Mesendoderm (in vitro differentiated cells): ENCODE measurements around the gene GBA2.

Experiments
- DNase-seq: peaks from one replicate; pipeline ENCODE4 v3.0.0; 2013
- H2AK5ac ChIP-seq: 2 replicates; pipeline ENCODE4 v1.6.1; 2013; ENCODE audit warnings: low read length, inconsistent platforms
- H2BK120ac ChIP-seq: 2 replicates; pipeline ENCODE4 v1.6.1; 2013; ENCODE audit warnings: low read depth, mild to moderate bottlenecking, low read length, moderate library complexity, mixed read lengths
- H2BK15ac ChIP-seq: replicated peaks from 2 replicates; pipeline ENCODE4 v1.6.1; 2013; ENCODE audit warnings: low read depth, mild to moderate bottlenecking, moderate library complexity
- H2BK5ac ChIP-seq: 2 replicates; pipeline ENCODE4 v1.6.1; 2013; ENCODE audit warnings: low read length, inconsistent platforms
- H3K18ac ChIP-seq: 2 replicates; pipeline ENCODE4 v1.6.1; 2013; ENCODE audit warnings: mild to moderate bottlenecking, low read length, mixed read lengths
- H3K23ac ChIP-seq: one replicate; pipeline ENCODE4 v1.6.1; 2013; ENCODE audit warnings: low read length
- H3K27ac ChIP-seq: 2 replicates; pipeline ENCODE4 v1.5.1; 2013; ENCODE audit warnings: low read depth, mild to moderate bottlenecking, inconsistent platforms, low read length, moderate library complexity
- H3K27me3 ChIP-seq: 2 replicates; pipeline ENCODE4 v1.6.1; 2013; ENCODE audit warnings: low read length, control low read depth, mild to moderate bottlenecking, inconsistent platforms; ENCODE audit not compliant: insufficient read depth, poor library complexity
- H3K36me3 ChIP-seq: 2 replicates; pipeline ENCODE4 v1.6.1; 2013; ENCODE audit warnings: low read length, inconsistent platforms; ENCODE audit not compliant: control insufficient read depth, insufficient read depth
- H3K4ac ChIP-seq: one replicate; pipeline ENCODE4 v1.6.1; 2013; ENCODE audit warnings: low read depth, mild to moderate bottlenecking, low read length, moderate library complexity
- H3K4me1 ChIP-seq: 2 replicates; pipeline ENCODE4 v1.6.1; 2013; ENCODE audit warnings: low read depth, low read length, inconsistent platforms; ENCODE audit not compliant: control insufficient read depth
- H3K4me2 ChIP-seq: 2 replicates; pipeline ENCODE4 v1.6.1; 2013; ENCODE audit warnings: low read length
- H3K4me3 ChIP-seq: 2 replicates; pipeline ENCODE4 v1.5.1; 2013; ENCODE audit warnings: mild to moderate bottlenecking, low read length
- H3K56ac ChIP-seq: one replicate; pipeline ENCODE4 v1.6.1; 2013; ENCODE audit warnings: low read length
- H3K79me1 ChIP-seq: 2 replicates; pipeline ENCODE4 v1.6.1; 2013; ENCODE audit warnings: low read length, inconsistent platforms
- H3K79me2 ChIP-seq: 2 replicates; pipeline ENCODE4 v1.6.1; 2013; ENCODE audit warnings: mild to moderate bottlenecking, low read length; ENCODE audit not compliant: control insufficient read depth, insufficient read depth
- H3K9ac ChIP-seq: 2 replicates; pipeline ENCODE4 v1.6.1; 2013; ENCODE audit warnings: low read length, inconsistent platforms
- H4K5ac ChIP-seq: one replicate; pipeline ENCODE4 v1.6.1; 2013; ENCODE audit warnings: low read length
- H4K8ac ChIP-seq: one replicate; pipeline ENCODE4 v1.6.1; 2013; ENCODE audit warnings: low read depth, mild to moderate bottlenecking, control low read depth, low read length, moderate library complexity
- WGBS: extraction: QIAGEN DNeasy Blood & Tissue Kit; methylation state at CpG from one replicate; pipeline ENCODE4 v1.1.7; 2013; ENCODE audit warnings: low lambda C conversion rate, missing lambda C conversion rate; ENCODE audit not compliant: insufficient coverage; ENCODE audit errors: extremely low coverage; 5-methylcytosine and 5-hydroxymethylcytosine counted together

The GBA2 gene

GRCh38 chr9:35743452-35743851, 5.6 kb downstream of the GBA2 start:
- no CpG with 5 or more reads among the region's 2 CpGs for WGBS
- no peak overlapping the region for H3K23ac ChIP-seq

GRCh38 chr9:35741740-35742139, 7.3 kb downstream of the GBA2 start:
- Histone ChIP-seq H3K27me3 (no peaks in the 10 kb centered on the region), H3K79me2 (peaks cover 12% of the 10 kb centered on the region), H3K27ac (no peak overlapping the region), H3K4me2 (no peak overlapping the region), H3K9ac (no peak overlapping the region), H2BK120ac (no peak overlapping the region), H3K56ac (no peak overlapping the region), H4K5ac (no peak overlapping the region), H3K79me1 (peaks cover 15% of the 10 kb centered on the region), H3K4me1 (peaks cover 2% of the 10 kb centered on the region), H3K23ac (no peak overlapping the region), H2BK5ac (no peak overlapping the region), H3K4ac (no peak overlapping the region), H2BK15ac (no peak overlapping the region), H3K36me3 (peaks cover 34% of the 10 kb centered on the region), H3K18ac (no peak overlapping the region), H2AK5ac (no peak overlapping the region), H3K4me3 (no peak overlapping the region), H4K8ac (no peak overlapping the region)
- no CpG with 5 or more reads among the region's 7 CpGs for WGBS
- DNase-seq: no peak

More at GRCh38 chr9:35743452-35743851, 5.6 kb downstream of the GBA2 start:
- peaks cover 12% of the 10 kb centered on the region for H3K4me1 ChIP-seq
- H2BK15ac ChIP-seq: no peak overlapping the region
- peaks cover 27% of the 10 kb centered on the region for H3K36me3 ChIP-seq
- H3K4ac ChIP-seq: no peak overlapping the region
- H3K9ac ChIP-seq: no peak overlapping the region
- H3K79me2 ChIP-seq: peaks cover 29% of the 10 kb centered on the region
- no peak overlapping the region for H3K4me2 ChIP-seq
- H2AK5ac ChIP-seq: no peak overlapping the region
- H4K8ac ChIP-seq: no peak overlapping the region
- no peak overlapping the region for H3K18ac ChIP-seq
- peaks cover 24% of the 10 kb centered on the region for H3K79me1 ChIP-seq
- H2BK120ac ChIP-seq: no peak overlapping the region
- H3K27ac ChIP-seq: no peak overlapping the region
- no peak for DNase-seq
- H3K27me3 ChIP-seq: no peaks in the 10 kb centered on the region
- no peak overlapping the region for H4K5ac ChIP-seq
- no peak overlapping the region for H3K56ac ChIP-seq
- H3K4me3 ChIP-seq: no peak overlapping the region
- no peak overlapping the region for H2BK5ac ChIP-seq

- Histone ChIP-seq H3K4me2 (no peak overlapping the region), H3K36me3 (peaks cover 34% of the 10 kb centered on the region), H3K9ac (no peak overlapping the region), H3K4ac (no peak overlapping the region), H4K5ac (no peak overlapping the region), H3K23ac (no peak overlapping the region), H2AK5ac (no peak overlapping the region), H4K8ac (no peak overlapping the region), H3K56ac (no peak overlapping the region), H3K27me3 (no peaks in the 10 kb centered on the region), H3K4me3 (no peak overlapping the region), H3K79me1 (peaks cover 8% of the 10 kb centered on the region), H2BK15ac (no peak overlapping the region), H2BK120ac (no peak overlapping the region), H3K4me1 (no peaks in the 10 kb centered on the region), H3K79me2 (peaks cover 2% of the 10 kb centered on the region), H3K18ac (no peak overlapping the region), H3K27ac (no peak overlapping the region), H2BK5ac (no peak overlapping the region)
- DNase-seq: no peak
- WGBS: no CpG with 5 or more reads among the region's 6 CpGs
These were observed 8.8 kb downstream of the GBA2 start for GRCh38 chr9:35740243-35740642.

DNA sequence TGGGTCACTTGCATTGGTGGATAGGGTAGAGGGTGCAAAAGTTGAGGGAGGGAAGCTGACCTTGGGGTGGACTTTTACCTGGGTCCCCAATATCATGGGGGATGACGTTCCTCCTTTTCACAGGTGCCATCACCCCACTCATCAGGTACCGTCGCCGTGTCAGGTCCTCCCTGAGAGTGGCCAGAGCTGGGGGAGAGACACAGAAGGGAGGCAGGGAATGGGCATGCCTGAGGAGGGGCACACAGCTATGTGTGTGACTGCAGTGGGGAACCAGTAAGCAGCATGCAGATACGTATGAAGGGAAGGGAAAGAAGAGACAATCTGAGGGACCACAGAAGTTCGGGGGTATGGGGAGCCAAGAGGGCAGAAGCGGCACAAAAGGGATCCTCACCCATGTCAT, 10.1 kb downstream of the GBA2 start:
- Histone ChIP-seq H3K18ac (no peak overlapping the region), H3K56ac (no peak overlapping the region), H4K5ac (no peak overlapping the region), H3K27me3 (no peaks in the 10 kb centered on the region), H3K4ac (no peak overlapping the region), H2BK120ac (no peak overlapping the region), H3K9ac (no peak overlapping the region), H2AK5ac (no peak overlapping the region), H3K4me3 (no peak overlapping the region), H3K36me3 (peaks cover 31% of the 10 kb centered on the region), H3K79me2 (no peaks in the 10 kb centered on the region), H2BK5ac (no peak overlapping the region), H3K4me2 (no peak overlapping the region), H3K27ac (no peak overlapping the region), H2BK15ac (no peak overlapping the region), H4K8ac (no peak overlapping the region), H3K79me1 (peaks cover 2% of the 10 kb centered on the region), H3K23ac (no peak overlapping the region), H3K4me1 (no peaks in the 10 kb centered on the region)
- WGBS: no CpG with 5 or more reads among the region's 7 CpGs
- no peak for DNase-seq

GRCh38 chr9:35738186-35738585, 10.8 kb downstream of the GBA2 start:
- Histone ChIP-seq H3K36me3 (peaks cover 28% of the 10 kb centered on the region), H2BK120ac (no peak overlapping the region), H3K56ac (no peak overlapping the region), H2AK5ac (no peak overlapping the region), H3K9ac (no peak overlapping the region), H3K27me3 (no peaks in the 10 kb centered on the region), H2BK15ac (no peak overlapping the region), H3K4me1 (peaks cover 2% of the 10 kb centered on the region), H3K4ac (no peak overlapping the region), H3K4me3 (no peak overlapping the region), H3K4me2 (no peak overlapping the region), H3K23ac (no peak overlapping the region), H3K18ac (no peak overlapping the region), H3K27ac (no peak overlapping the region), H3K79me1 (peaks cover 1% of the 10 kb centered on the region), H4K8ac (no peak overlapping the region), H3K79me2 (no peaks in the 10 kb centered on the region), H2BK5ac (no peak overlapping the region), H4K5ac (no peak overlapping the region)
- no peak for DNase-seq
- WGBS: no CpG with 5 or more reads among the region's 4 CpGs

DNA sequence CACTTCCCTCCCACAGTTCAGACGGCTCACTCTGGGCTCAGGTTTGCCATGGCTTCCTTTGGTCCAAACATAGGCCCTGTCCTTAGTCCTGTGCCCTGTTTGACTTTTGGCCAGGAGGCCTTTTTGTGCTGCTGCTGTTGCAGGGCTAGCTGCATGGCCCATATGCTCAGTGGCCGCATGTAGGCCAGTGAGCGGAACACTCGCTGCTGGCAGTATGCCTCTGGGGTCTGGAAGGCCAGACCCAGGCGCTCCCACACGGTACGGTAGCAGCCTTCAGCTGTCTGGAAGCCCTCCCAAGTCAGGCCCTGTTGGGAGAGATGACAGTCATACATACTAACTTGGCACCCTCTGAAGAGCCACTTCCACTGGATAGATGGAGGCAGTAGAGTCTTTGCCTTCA, 11.9 kb downstream of the GBA2 start:
- no peak overlapping the region for H3K4me2 ChIP-seq
- H3K27ac ChIP-seq: no peak overlapping the region
- no CpG with 5 or more reads among the region's 7 CpGs for whole genome bisulfite sequencing
- H3K23ac ChIP-seq: no peak overlapping the region
- no peak overlapping the region for H3K4me3 ChIP-seq
- no peak overlapping the region for H2BK15ac ChIP-seq
- H3K27me3 ChIP-seq: no peaks in the 10 kb centered on the region
- peaks cover 3% of the 10 kb centered on the region for H3K79me1 ChIP-seq
- H2BK5ac ChIP-seq: no peak overlapping the region
- no peak for DNase-seq
- H3K56ac ChIP-seq: no peak overlapping the region
- no peak overlapping the region for H2BK120ac ChIP-seq
- H3K4ac ChIP-seq: no peak overlapping the region
- no peak overlapping the region for H2AK5ac ChIP-seq
- H3K4me1 ChIP-seq: peaks cover 2% of the 10 kb centered on the region
- H3K9ac ChIP-seq: no peak overlapping the region
- no peak overlapping the region for H4K5ac ChIP-seq
- no peaks in the 10 kb centered on the region for H3K79me2 ChIP-seq
- no peak overlapping the region for H4K8ac ChIP-seq
- H3K36me3 ChIP-seq: peaks cover 26% of the 10 kb centered on the region
- no peak overlapping the region for H3K18ac ChIP-seq
